Measurements from ENCODE around the gene STX8.

The STX8 gene

DNA sequence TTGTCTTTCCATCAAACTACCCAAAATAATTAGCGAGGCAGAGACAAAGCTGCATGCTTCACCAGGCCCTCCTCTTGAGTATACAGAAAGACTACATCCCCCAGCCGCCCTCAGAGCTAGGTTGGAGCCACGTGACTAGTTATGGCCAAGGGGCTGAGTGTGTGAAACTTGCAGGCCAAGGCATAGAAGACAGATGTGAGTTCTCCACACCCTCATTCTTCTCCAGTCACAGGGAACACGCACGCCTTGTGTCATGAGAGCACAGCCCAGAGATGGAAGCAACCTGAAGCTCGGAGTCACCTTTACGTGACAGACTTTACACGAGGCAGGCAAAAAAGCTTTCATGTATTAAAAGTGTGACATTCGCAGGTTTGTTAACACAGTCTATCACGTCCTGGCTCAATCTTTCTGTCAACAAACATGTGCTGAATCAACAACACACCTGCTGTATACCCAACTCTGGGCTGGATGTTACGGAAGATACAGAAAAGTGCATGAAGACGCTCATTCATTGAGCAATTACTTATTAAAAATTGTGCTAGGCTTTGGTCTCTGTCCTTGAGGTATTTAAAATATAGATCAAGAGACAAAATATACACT is 38.3 kb downstream of the STX8 start:
- DNase-seq (ENCODE audit: insufficient read length, low spot score) (no peak), FAIRE-seq (no peak)
- no peak for TF ChIP-seq POLR2A (IDR thresholded peaks at IDR 0.05; ENCODE audit: low read depth, low read length)

GRCh38 chr17:9536061-9536460 is 39.6 kb downstream of the STX8 start:
- FAIRE-seq, result no peak
- no peak for TF ChIP-seq POLR2A (IDR thresholded peaks at IDR 0.05; ENCODE audit: low read depth, low read length)

DNA sequence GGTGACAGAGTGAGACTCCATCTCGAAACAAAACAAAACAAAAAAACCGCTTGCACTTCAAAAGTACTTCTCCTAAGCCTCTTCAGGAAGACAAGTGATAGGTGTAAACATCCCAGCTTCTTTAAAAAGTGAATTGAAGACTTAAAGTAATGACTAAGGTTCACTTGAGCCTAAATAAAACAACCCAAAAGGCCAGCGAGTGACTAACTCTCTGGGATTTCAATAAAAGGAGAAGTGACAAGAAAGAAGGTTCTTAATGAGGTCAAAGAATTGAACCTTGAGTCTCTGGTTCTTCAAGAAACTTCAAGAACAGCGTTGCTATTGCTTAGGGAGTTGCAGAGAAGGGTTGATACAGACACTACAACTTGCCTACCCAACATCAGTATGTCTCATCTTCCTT is 42.2 kb downstream of the STX8 start:
- TF ChIP-seq POLR2A (IDR thresholded peaks at IDR 0.05; ENCODE audit: low read depth, low read length), result no peak
- FAIRE-seq, result no peak
- no peak for DNase-seq (ENCODE audit: insufficient read length, low spot score)

More at GRCh38 chr17:9536061-9536460, 39.6 kb downstream of the STX8 start:
- no peak for DNase-seq (ENCODE audit: insufficient read length, low spot score)

DNA sequence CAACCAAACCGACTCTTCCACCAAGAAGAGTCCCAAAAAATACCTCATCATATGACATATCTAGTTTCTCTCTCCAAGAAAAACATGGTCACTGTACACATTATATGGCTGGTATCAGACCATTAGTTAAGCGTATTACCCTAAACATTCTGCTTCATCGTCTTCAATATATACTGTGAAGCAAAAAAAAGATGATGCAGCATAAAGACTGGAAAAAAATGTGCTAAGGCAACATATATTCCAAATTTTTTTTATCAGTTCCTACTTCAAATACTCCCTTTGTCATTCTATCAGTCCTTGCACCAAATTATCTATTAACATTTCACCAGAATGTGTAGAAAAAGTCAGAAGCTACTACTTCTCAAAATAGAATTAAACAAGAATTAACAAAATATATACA is 42.9 kb downstream of the STX8 start:
- DNase-seq (ENCODE audit: insufficient read length, low spot score), result no peak
- FAIRE-seq, result no peak
- no peak for TF ChIP-seq POLR2A (IDR thresholded peaks at IDR 0.05; ENCODE audit: low read depth, low read length)

DNA sequence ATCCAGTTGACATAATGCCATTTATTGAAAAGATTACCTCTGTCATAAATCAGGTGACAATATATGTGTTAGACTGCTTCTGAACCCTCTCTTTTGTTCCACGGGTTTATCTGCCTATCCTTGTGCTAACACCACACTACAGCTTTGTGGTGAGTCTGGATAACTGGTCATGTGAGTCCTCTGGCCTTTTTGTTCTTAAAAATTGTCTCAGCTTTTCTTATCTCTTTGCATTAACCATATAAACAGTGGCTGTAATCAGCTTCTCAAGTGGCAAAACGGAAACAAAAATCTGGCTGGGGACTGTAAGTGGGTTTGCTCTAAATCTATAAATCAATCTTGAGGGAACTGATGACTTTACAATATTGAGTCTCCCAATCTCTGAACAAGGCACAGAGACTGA is 44.6 kb downstream of the STX8 start:
- no peak for TF ChIP-seq POLR2A (IDR thresholded peaks at IDR 0.05; ENCODE audit: low read depth, low read length)
- FAIRE-seq (no peak), DNase-seq (ENCODE audit: insufficient read length, low spot score) (no peak)

DNA sequence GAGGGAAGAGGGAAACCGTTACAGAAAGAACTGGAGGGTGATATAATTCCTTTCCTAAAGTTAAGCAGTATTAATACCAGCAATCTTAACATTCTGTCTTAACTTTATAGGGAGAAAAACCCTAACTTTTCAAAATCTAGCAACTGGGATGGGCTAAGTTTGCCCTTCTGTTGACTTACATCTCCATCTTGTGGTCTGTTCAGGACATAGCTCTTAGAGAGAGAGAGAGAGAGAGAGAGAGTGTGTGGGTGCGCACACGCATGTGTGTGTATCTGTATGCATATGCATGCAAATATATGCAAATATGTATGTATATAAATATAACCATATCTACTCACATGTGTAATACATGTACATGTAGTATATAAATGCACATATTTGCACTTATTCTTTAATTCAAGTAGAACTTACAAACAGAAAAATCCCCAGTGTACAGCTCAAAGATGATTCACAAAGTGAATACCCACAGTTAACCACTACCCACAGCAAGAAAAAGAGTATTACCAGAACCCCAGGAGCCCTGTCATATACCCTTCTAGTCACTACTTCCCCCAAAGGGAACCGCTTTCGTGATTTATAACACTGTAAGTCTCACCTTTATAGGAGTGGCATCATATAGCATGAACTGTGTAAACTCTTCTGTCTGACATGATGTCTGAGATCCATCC is 46.5 kb downstream of the STX8 start:
- DNase-seq (ENCODE audit: insufficient read length, low spot score) (peak; percentile 9), FAIRE-seq (peak; percentile 23)
- no peak for TF ChIP-seq POLR2A (IDR thresholded peaks at IDR 0.05; ENCODE audit: low read depth, low read length)

- no peak for FAIRE-seq
- TF ChIP-seq POLR2A (IDR thresholded peaks at IDR 0.05; ENCODE audit: low read depth, low read length), result no peak
- DNase-seq (ENCODE audit: insufficient read length, low spot score), result no peak
Observed at GRCh38 chr17:9527788-9528187, 47.8 kb downstream of the STX8 start.

- TF ChIP-seq POLR2A (IDR thresholded peaks at IDR 0.05; ENCODE audit: low read depth, low read length), result no peak
- DNase-seq (ENCODE audit: insufficient read length, low spot score) (peak; percentile 14), FAIRE-seq (peak; percentile 79)
Observed at GRCh38 chr17:9522074-9522473, 53.5 kb downstream of the STX8 start.

GRCh38 chr17:9521062-9521461 is 54.6 kb downstream of the STX8 start:
- FAIRE-seq, result no peak
- TF ChIP-seq POLR2A (IDR thresholded peaks at IDR 0.05; ENCODE audit: low read depth, low read length), result no peak

GRCh38 chr17:9520649-9521048 is 55.0 kb downstream of the STX8 start:
- FAIRE-seq, result no peak
- no peak for DNase-seq (ENCODE audit: insufficient read length, low spot score)
- no peak for TF ChIP-seq POLR2A (IDR thresholded peaks at IDR 0.05; ENCODE audit: low read depth, low read length)

More at GRCh38 chr17:9521062-9521461, 54.6 kb downstream of the STX8 start:
- DNase-seq (ENCODE audit: insufficient read length, low spot score), result no peak

DNA sequence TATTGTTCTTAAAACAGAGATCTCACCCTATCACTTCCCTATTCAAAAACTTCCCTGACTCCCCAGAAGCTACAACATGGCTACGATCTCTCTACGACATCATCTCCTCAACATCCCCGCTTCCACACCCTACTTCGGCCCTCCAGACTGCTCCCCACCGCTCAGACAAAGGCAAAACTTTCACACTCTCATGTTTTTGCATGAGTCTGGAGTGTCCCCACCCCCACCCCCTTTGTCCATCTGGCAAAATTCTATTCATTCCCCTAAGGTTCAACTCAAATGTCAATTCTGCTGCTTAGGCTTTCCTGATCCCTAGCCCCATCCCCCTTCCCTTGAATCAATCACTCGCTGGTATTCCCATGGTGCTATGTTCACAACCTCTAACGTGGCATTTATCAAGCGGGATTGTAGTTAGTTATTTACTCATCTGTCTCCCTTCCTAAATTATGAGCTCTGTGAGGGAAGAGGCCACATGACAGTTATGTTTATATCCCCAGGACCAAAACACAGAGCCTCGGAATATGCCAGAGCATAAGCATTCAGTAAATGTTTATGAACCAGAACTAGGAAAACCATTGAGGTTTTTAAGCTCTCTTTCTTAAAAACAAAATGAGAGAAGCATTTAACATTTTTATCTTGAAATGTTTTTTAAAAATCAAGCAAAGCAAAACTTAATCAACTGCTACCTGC is 55.9 kb downstream of the STX8 start:
- no peak for TF ChIP-seq POLR2A (IDR thresholded peaks at IDR 0.05; ENCODE audit: low read depth, low read length)
- FAIRE-seq, result no peak
- DNase-seq (ENCODE audit: insufficient read length, low spot score), result no peak

DNA sequence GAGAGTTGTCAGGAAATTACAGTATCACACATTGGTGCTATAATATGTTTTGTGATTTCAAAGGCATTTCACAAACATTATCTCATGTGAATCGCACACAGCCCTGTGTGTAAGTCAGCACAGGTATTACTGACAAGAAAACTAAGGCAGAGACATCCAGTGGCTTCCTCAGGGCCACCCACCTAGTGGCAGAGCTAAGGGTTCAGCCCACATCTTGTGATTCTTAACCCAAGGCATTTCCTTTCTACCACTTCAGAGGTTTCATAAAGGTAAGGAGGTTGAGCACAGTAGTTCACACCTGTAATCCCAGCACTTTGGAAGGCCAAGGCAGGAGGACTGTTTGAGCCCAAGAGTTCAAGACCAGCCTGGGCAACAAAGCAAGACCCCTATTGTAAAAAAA is 58.2 kb downstream of the STX8 start:
- DNase-seq (ENCODE audit: insufficient read length, low spot score) (no peak), FAIRE-seq (no peak)
- no peak for TF ChIP-seq POLR2A (IDR thresholded peaks at IDR 0.05; ENCODE audit: low read depth, low read length)

- no peak for FAIRE-seq
- no peak for DNase-seq (ENCODE audit: insufficient read length, low spot score)
- TF ChIP-seq POLR2A (IDR thresholded peaks at IDR 0.05; ENCODE audit: low read depth, low read length), result no peak
Observed at GRCh38 chr17:9513266-9513665, 62.4 kb downstream of the STX8 start.

GRCh38 chr17:9512323-9513168 is 63.1 kb downstream of the STX8 start:
- no peak for DNase-seq (ENCODE audit: insufficient read length, low spot score)
- TF ChIP-seq POLR2A (IDR thresholded peaks at IDR 0.05; ENCODE audit: low read depth, low read length), result no peak
- FAIRE-seq, result peak; percentile 96
